HEK293 (cell line): ENCODE measurements around the gene POLD4.
A peak's percentile ranks its signal among the peaks of the same experiment; 100 is the strongest.

ENCODE experiments used
- BCL11A ChIP-seq: fragments of 450-650 bp; formaldehyde crosslinking; IDR thresholded peaks from 2 replicates; pipeline ENCODE4 v1.5.1; 2016; ENCODE audit warnings: low read depth, missing biosample characterization, missing genetic modification characterization
- EGR2 ChIP-seq: fragments of 450-650 bp; formaldehyde crosslinking; IDR thresholded peaks from 2 replicates; pipeline ENCODE4 v1.5.1; 2016; ENCODE audit warnings: low read depth, missing biosample characterization, missing genetic modification characterization
- FEZF1 ChIP-seq: fragments of 450-650 bp; formaldehyde crosslinking; IDR thresholded peaks from 2 replicates; pipeline ENCODE4 v1.5.1; 2016; ENCODE audit warnings: missing biosample characterization, missing genetic modification characterization
- HOXD13 ChIP-seq: sonication (generic); formaldehyde crosslinking; IDR thresholded peaks from 2 replicates; pipeline ENCODE4 v1.8.0; 2022; ENCODE audit warnings: missing genetic modification reagents, borderline replicate concordance
- KLF16 ChIP-seq: fragments of 450-650 bp; formaldehyde crosslinking; IDR thresholded peaks from 2 replicates; pipeline ENCODE4 v1.5.1; 2017; ENCODE audit warnings: missing biosample characterization, missing genetic modification characterization
- KLF7 ChIP-seq: fragments of 450-650 bp; formaldehyde crosslinking; IDR thresholded peaks from 2 replicates; pipeline ENCODE4 v1.5.1; 2016; ENCODE audit warnings: missing biosample characterization, missing genetic modification characterization, borderline replicate concordance
- OSR2 ChIP-seq: fragments of 450-650 bp; formaldehyde crosslinking; IDR thresholded peaks from 2 replicates; pipeline ENCODE4 v1.5.1; 2016; ENCODE audit warnings: missing biosample characterization, missing genetic modification characterization
- PBX3 ChIP-seq: sonication (generic); formaldehyde crosslinking; IDR thresholded peaks from 2 replicates; pipeline ENCODE4 v1.8.1; 2022; ENCODE audit warnings: mild to moderate bottlenecking, moderate library complexity, missing genetic modification reagents
- SCRT2 ChIP-seq: fragments of 450-650 bp; formaldehyde crosslinking; IDR thresholded peaks from 2 replicates; pipeline ENCODE4 v1.5.1; 2016; ENCODE audit warnings: missing biosample characterization, missing genetic modification characterization
- SP2 ChIP-seq: fragments of 450-650 bp; formaldehyde crosslinking; IDR thresholded peaks from 2 replicates; pipeline ENCODE4 v1.5.1; 2016; ENCODE audit warnings: missing biosample characterization, missing genetic modification characterization
- ZFP41 ChIP-seq: fragments of 450-650 bp; formaldehyde crosslinking; IDR thresholded peaks from 2 replicates; pipeline ENCODE4 v1.5.1; 2016; ENCODE audit warnings: missing biosample characterization, missing genetic modification characterization, borderline replicate concordance
- ZNF133 ChIP-seq: fragments of 450-650 bp; formaldehyde crosslinking; IDR thresholded peaks from 2 replicates; pipeline ENCODE4 v1.5.1; 2016; ENCODE audit warnings: missing biosample characterization, missing genetic modification characterization
- ZNF140 ChIP-seq: fragments of 450-650 bp; formaldehyde crosslinking; IDR thresholded peaks from 2 replicates; pipeline ENCODE4 v1.5.1; 2016; ENCODE audit warnings: missing biosample characterization, missing genetic modification characterization
- ZNF202 ChIP-seq: fragments of 450-650 bp; formaldehyde crosslinking; IDR thresholded peaks from 2 replicates; pipeline ENCODE4 v1.5.1; 2016; ENCODE audit warnings: missing biosample characterization, missing genetic modification characterization, borderline replicate concordance
- ZNF223 ChIP-seq: fragments of 450-650 bp; formaldehyde crosslinking; IDR thresholded peaks from 2 replicates; pipeline ENCODE4 v1.5.1; 2016; ENCODE audit warnings: missing biosample characterization, missing genetic modification characterization
- ZNF24 ChIP-seq: fragments of 450-650 bp; formaldehyde crosslinking; IDR thresholded peaks from 2 replicates; pipeline ENCODE4 v1.5.1; 2016; ENCODE audit warnings: missing biosample characterization, missing genetic modification characterization
- ZNF391 ChIP-seq: fragments of 450-650 bp; formaldehyde crosslinking; IDR thresholded peaks from 2 replicates; pipeline ENCODE4 v1.5.1; 2016; ENCODE audit warnings: low read depth, missing biosample characterization, missing genetic modification characterization, borderline replicate concordance
- ZNF394 ChIP-seq: fragments of 450-650 bp; formaldehyde crosslinking; IDR thresholded peaks from 2 replicates; pipeline ENCODE4 v1.5.1; 2016; ENCODE audit warnings: missing biosample characterization, missing genetic modification characterization, mild to moderate bottlenecking, moderate library complexity, borderline replicate concordance
- ZNF426 ChIP-seq: fragments of 450-650 bp; formaldehyde crosslinking; IDR thresholded peaks from 2 replicates; pipeline ENCODE4 v1.5.1; 2017; ENCODE audit warnings: missing biosample characterization, missing genetic modification characterization, mild to moderate bottlenecking, inconsistent platforms, moderate library complexity
- ZNF449 ChIP-seq: fragments of 450-650 bp; formaldehyde crosslinking; IDR thresholded peaks from 2 replicates; pipeline ENCODE4 v1.5.1; 2017; ENCODE audit warnings: missing biosample characterization, mild to moderate bottlenecking, missing genetic modification characterization, moderate library complexity
- ZNF518A ChIP-seq: fragments of 450-650 bp; formaldehyde crosslinking; conservative IDR thresholded peaks from 2 replicates; pipeline ENCODE4 v1.5.1; 2016; ENCODE audit warnings: low read depth, missing biosample characterization, missing genetic modification characterization
- ZNF585B ChIP-seq: fragments of 450-650 bp; formaldehyde crosslinking; IDR thresholded peaks from 2 replicates; pipeline ENCODE4 v1.5.1; 2016; ENCODE audit warnings: missing biosample characterization, missing genetic modification characterization
- ZNF623 ChIP-seq: fragments of 450-650 bp; formaldehyde crosslinking; IDR thresholded peaks from 2 replicates; pipeline ENCODE4 v1.5.1; 2016; ENCODE audit warnings: missing biosample characterization, missing genetic modification characterization
- ZNF629 ChIP-seq: fragments of 450-650 bp; formaldehyde crosslinking; IDR thresholded peaks from 2 replicates; pipeline ENCODE4 v1.5.1; 2017; ENCODE audit warnings: missing biosample characterization, missing genetic modification characterization
- ZNF658 ChIP-seq: fragments of 450-650 bp; formaldehyde crosslinking; IDR thresholded peaks from 2 replicates; pipeline ENCODE4; 2016; ENCODE audit warnings: missing biosample characterization, missing genetic modification characterization
- ZNF664 ChIP-seq: fragments of 450-650 bp; formaldehyde crosslinking; IDR thresholded peaks from 2 replicates; pipeline ENCODE4 v1.5.1; 2016; ENCODE audit warnings: missing biosample characterization, missing genetic modification characterization
- ZNF704 ChIP-seq: fragments of 450-650 bp; formaldehyde crosslinking; IDR thresholded peaks from 2 replicates; pipeline ENCODE4 v1.5.1; 2016; ENCODE audit warnings: missing biosample characterization, missing genetic modification characterization
- ZNF707 ChIP-seq: fragments of 450-650 bp; formaldehyde crosslinking; IDR thresholded peaks from 2 replicates; pipeline ENCODE4 v1.5.1; 2016; ENCODE audit warnings: missing biosample characterization, missing genetic modification characterization
- ZNF768 ChIP-seq: fragments of 450-650 bp; formaldehyde crosslinking; IDR thresholded peaks from 2 replicates; pipeline ENCODE4 v1.5.1; 2018; ENCODE audit warnings: missing biosample characterization, mild to moderate bottlenecking, missing genetic modification characterization

Gene POLD4

GRCh38 chr11:67391304-67392182 is 38.2 kb upstream of the POLD4 start, which contains the start of gene RAD9A (continued):
- TF ChIP-seq ZNF133 (tag by site-specific recombination) (no peak), ZNF202 (tag by site-specific recombination) (no peak), ZNF140 (0 out of 2 replicates have a peak, but pooled peaks have one; percentile 40), EGR2 (tag by site-specific recombination) (peak; percentile 33), OSR2 (peak; percentile 38; the same call in 1 of the 2 replicates), ZNF449 (tag by site-specific recombination) (no peak), ZNF658 (tag by site-specific recombination) (no peak), SCRT2 (peak; percentile 34; the same call in 1 of the 2 replicates), ZNF664 (no peak), ZNF704 (tag by site-specific recombination) (0 out of 2 replicates have a peak, but pooled peaks have one; percentile 37), ZNF768 (tag by site-specific recombination) (no peak), ZNF394 (tag by site-specific recombination) (peak; percentile 95), KLF7 (tag by site-specific recombination) (no peak; the same call in 1 of the 2 replicates), ZNF707 (tag by site-specific recombination) (no peak), ZFP41 (no peak), ZNF629 (tag by site-specific recombination) (peak; percentile 46), KLF16 (tag by site-specific recombination) (peak; percentile 83), SP2 (tag by site-specific recombination) (peak; percentile 75), ZNF391 (tag by site-specific recombination) (peak; percentile 40; the same call in 1 of the 2 replicates), ZNF518A (tag by site-specific recombination) (peak; percentile 18; the same call in 1 of the 2 replicates), ZNF426 (tag by site-specific recombination) (no peak), ZNF223 (tag by site-specific recombination) (no peak), ZNF24 (tag by site-specific recombination) (peak; percentile 92), BCL11A (tag by site-specific recombination) (no peak), ZNF585B (no peak), PBX3 (CRISPR knock-in tag) (peak; percentile 72; the same call in 1 of the 2 replicates), ZNF623 (tag by site-specific recombination) (no peak), HOXD13 (CRISPR knock-in tag) (no peak), FEZF1 (no peak)
